HCT116 (cell line): ENCODE results near the gene MAL. TPM values are rescaled to one million over a fixed set of nuclear protein-coding genes. Genes with fewer than 3 reads are reported as not detected.

Experiments used
- ATAC-seq: fragments of 200-7000 bp; cut with Tn5 transposase; 2 replicates; pipeline ENCODE4 v1.9.1; 2020; ENCODE audit warnings: mild to moderate bottlenecking, moderate library complexity
- BruUV-seq: library from RNA; stranded (reverse); fragments of 400-500 nt; replicated peaks from 2 replicates; lab custom pipeline; 2021; lab: Mats Ljungman, UMichigan
- CTCF ChIA-PET: fragments of 300-600 bp; sonication (Branson Sonifier 250); formaldehyde crosslinking; loops from one replicate; lab custom pipeline; 2021; ENCODE audit warnings: antibody characterized with exemption; lab: Charles Lee
- POLR2A ChIA-PET: fragments of 300-600, 350-600 bp; sonication (Branson Sonifier 250); formaldehyde crosslinking; loops from one replicate; lab custom pipeline; 2021; ENCODE audit warnings: antibody characterized with exemption; lab: Charles Lee
- RAD21 ChIA-PET, 2 experiments: fragments of 300-600 bp; sonication (Branson Sonifier 250); formaldehyde crosslinking; loops; one replicate each; lab custom pipeline; 2023; ENCODE audit warnings: low total read pairs in 2 of 2; ENCODE audit not compliant: uncharacterized antibody in 2 of 2, unreplicated experiment in 2 of 2, low non-redundant PET in 1 of 2; lab: Charles Lee
- DNase-seq: peaks from one replicate; pipeline ENCODE4 v3.0.0-alpha.2; 2010; ENCODE audit warnings: low read depth, low spot score
- H2AFZ ChIP-seq: fragments of 200-600 bp; shearing (Covaris generic), sonication (generic); 2 replicates; pipeline ENCODE4 v1.6.1; 2017; ENCODE audit warnings: low read depth, mixed run types, mixed read lengths, antibody characterized with exemption, low read length; ENCODE audit not compliant: poor library complexity, severe bottlenecking
- H3K27ac ChIP-seq: 2 replicates; pipeline ENCODE4 v1.5.1; 2012; ENCODE audit warnings: low read depth, low read length
- H3K27me3 ChIP-seq: fragments of 200-600 bp; sonication (generic); 2 replicates; pipeline ENCODE4 v1.6.1; 2016; ENCODE audit warnings: mixed run types, low read length, mixed read lengths; ENCODE audit not compliant: insufficient read depth
- H3K36me3 ChIP-seq, 2 experiments: fragments of 200-500 bp in 1 of 2; fragments of 200-600 bp in 1 of 2; sonication (Bioruptor generic) in 1 of 2; sonication (generic) in 1 of 2; 2 replicates each; pipeline versions ENCODE4 v1.5.1 to v1.6.1; 2014 to 2016; ENCODE audit warnings: low read length in 2 of 2, inconsistent platforms in 1 of 2, mixed read lengths in 1 of 2, mixed run types in 1 of 2; ENCODE audit not compliant: insufficient read depth in 2 of 2, control insufficient read depth in 1 of 2
- H3K4me1 ChIP-seq, 2 experiments: fragments of 200-600 bp in 1 of 2; sonication (generic) in 1 of 2; 2 replicates each; pipeline versions ENCODE4 v1.5.1 to v1.6.1; 2012 to 2017; ENCODE audit warnings: low read length in 2 of 2, inconsistent platforms in 1 of 2, mild to moderate bottlenecking in 1 of 2, mixed read lengths in 1 of 2, mixed run types in 1 of 2, moderate library complexity in 1 of 2; ENCODE audit not compliant: insufficient read depth in 2 of 2, control insufficient read depth in 1 of 2
- H3K4me2 ChIP-seq: fragments of 200-600 bp; sonication (generic); 2 replicates; pipeline ENCODE4 v1.6.1; 2017; ENCODE audit warnings: mixed run types, low read length, mixed read lengths
- H3K4me3 ChIP-seq, 2 experiments: fragments of 200-600 bp in 1 of 2; sonication (generic) in 1 of 2; replicated peaks in 1 of 2; 2 replicates each; pipeline ENCODE4 v1.5.1; 2011 to 2016; ENCODE audit warnings: low read length in 2 of 2, control low read depth in 1 of 2, low read depth in 1 of 2, mild to moderate bottlenecking in 1 of 2, mixed read lengths in 1 of 2, mixed run types in 1 of 2
- H3K79me2 ChIP-seq: fragments of 200-600 bp; sonication (generic); 2 replicates; pipeline ENCODE4 v1.6.1; 2017; ENCODE audit warnings: mild to moderate bottlenecking, mixed run types, low read length, moderate library complexity, mixed read lengths; ENCODE audit not compliant: insufficient read depth
- H3K9ac ChIP-seq: fragments of 200-600 bp; sonication (generic); 2 replicates; pipeline ENCODE4 v1.6.1; 2016; ENCODE audit warnings: low read length, mixed read lengths
- H3K9me2 ChIP-seq: fragments of 200-600 bp; sonication (generic), shearing (Covaris generic); 2 replicates; pipeline ENCODE4 v1.6.1; 2017; ENCODE audit warnings: mixed run types, mild to moderate bottlenecking, moderate library complexity; ENCODE audit not compliant: insufficient read depth
- H3K9me3 ChIP-seq, 2 experiments: fragments of 200-500 bp in 1 of 2; fragments of 200-600 bp in 1 of 2; sonication (Bioruptor generic) in 1 of 2; sonication (generic) in 1 of 2; 2 replicates each; pipeline ENCODE4 v1.6.1; 2014 to 2017; ENCODE audit warnings: low read length in 2 of 2, mixed read lengths in 2 of 2, inconsistent platforms in 1 of 2, low read depth in 1 of 2, mild to moderate bottlenecking in 1 of 2, mixed run types in 1 of 2, moderate library complexity in 1 of 2; ENCODE audit not compliant: control insufficient read depth in 1 of 2, insufficient read depth in 1 of 2
- H4K20me1 ChIP-seq: fragments of 200-600 bp; sonication (generic), shearing (Covaris generic); 2 replicates; pipeline ENCODE4 v1.6.1; 2017; ENCODE audit warnings: mixed run types, mild to moderate bottlenecking, moderate library complexity; ENCODE audit not compliant: insufficient read depth
- EGR1 ChIP-seq: IDR thresholded peaks from 2 replicates; pipeline ENCODE4 v1.6.1; 2012; ENCODE audit warnings: low read depth
- ELF1 ChIP-seq: IDR thresholded peaks from 2 replicates; pipeline ENCODE4 v1.6.1; 2012; ENCODE audit warnings: low read depth, borderline replicate concordance
- POLR2A ChIP-seq: IDR thresholded peaks from 2 replicates; pipeline ENCODE4 v1.7.0; 2011; ENCODE audit warnings: borderline replicate concordance; ENCODE audit not compliant: insufficient read depth, insufficient read length; ENCODE audit errors: extremely low read depth
- POLR2AphosphoS5 ChIP-seq: IDR thresholded peaks from 2 replicates; pipeline ENCODE4 v1.6.1; 2011; ENCODE audit warnings: mild to moderate bottlenecking, low read depth, low read length, moderate library complexity
- SRF ChIP-seq: IDR thresholded peaks from 2 replicates; pipeline ENCODE4 v1.6.1; 2012; ENCODE audit warnings: low read depth
- YY1 ChIP-seq: IDR thresholded peaks from 2 replicates; pipeline ENCODE4 v1.6.1; 2011; ENCODE audit warnings: low read length, low read depth, moderate library complexity, mild to moderate bottlenecking; ENCODE audit not compliant: insufficient replicate concordance; ENCODE audit errors: extremely low read depth
- ZNF274 ChIP-seq: fragments of 200-500 bp; sonication (Bioruptor generic); IDR thresholded peaks from 2 replicates; pipeline ENCODE4 v1.6.1; 2014; ENCODE audit warnings: mild to moderate bottlenecking, low read depth, low read length, inconsistent platforms
- intact Hi-C: fragments of 100-400 bp; cut with micrococcal nuclease; formaldehyde crosslinking; loops from 2 replicates; pipeline ENCODE4 v1.10.0; 2022
- total RNA-seq: library from RNA; stranded (reverse); gene quantifications from one replicate; pipeline ENCODE4 v1.2.1, GENCODE V29; 2021; ENCODE audit not compliant: unreplicated experiment
- TF ChIP-seq, protein P1 (sequence below), 3 experiments: fragments of 200-600 bp in 1 of 3; sonication (generic) in 1 of 3; IDR thresholded peaks in 2 of 3; conservative IDR thresholded peaks in 1 of 3; 2 replicates each; pipeline ENCODE4 v1.5.1; 2012 to 2017; ENCODE audit warnings: low read depth in 2 of 3, low read length in 2 of 3, antibody characterized with exemption in 1 of 3, borderline replicate concordance in 1 of 3, control low read depth in 1 of 3, mild to moderate bottlenecking in 1 of 3, mixed read lengths in 1 of 3, mixed run types in 1 of 3, moderate library complexity in 1 of 3; ENCODE audit not compliant: insufficient read depth in 1 of 3

MAL gene
- total RNA-seq, 1 experiment from 2014 or later, result not detected

DNA sequence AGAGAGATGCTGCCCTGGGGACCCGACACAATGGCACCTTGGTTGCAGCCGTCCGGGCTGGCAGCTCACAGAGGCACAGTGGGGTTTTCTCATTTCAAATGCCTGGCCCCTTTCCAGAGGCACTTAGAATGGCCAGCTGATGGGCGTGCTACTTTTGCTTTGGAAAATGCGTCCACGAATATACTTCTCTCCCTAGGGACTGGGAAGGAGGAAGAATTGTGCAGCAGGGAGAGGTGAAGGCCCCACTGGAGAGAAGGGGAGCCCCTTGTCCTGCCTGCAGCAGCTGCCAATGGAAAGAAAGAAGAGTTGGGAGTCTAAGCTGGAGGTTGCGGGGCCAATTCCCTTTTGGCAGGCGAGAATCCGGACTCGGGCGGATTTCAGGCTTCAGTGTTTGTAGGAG is 1.1 kb upstream of the MAL start:
- no peaks in the 10 kb centered on the region for H3K9me2 ChIP-seq
- no peak overlapping the region for H3K4me3 ChIP-seq
- intact Hi-C loops, result no loop called here
- H3K9ac ChIP-seq, result no peak overlapping the region
- no peaks in the 10 kb centered on the region for H3K27me3 ChIP-seq
- H3K36me3 ChIP-seq, result no peaks in the 10 kb centered on the region
- no peak for TF ChIP-seq POLR2A
- TF ChIP-seq POLR2AphosphoS5, result no peak
- no peak for TF ChIP-seq ZNF274
- no peak for TF ChIP-seq EGR1
- H3K27ac ChIP-seq, result no peak overlapping the region
- no peaks in the 10 kb centered on the region for H3K9me3 ChIP-seq
- ChIA-PET RAD21 (no interaction called here), POLR2A (no interaction called here), CTCF (interaction anchor here (1.1 to 2.9 kb wide), 4 partner anchors 29 to 91 kb away, joined by 3 to 30 read pairs (median 15); no protein-coding TSS in a partner anchor)
- H3K4me1 ChIP-seq, result peaks cover 0 to 8% of the 10 kb centered on the region in 2 experiments; a peak in 1 of 4 replicates
- no peak overlapping the region for H2AFZ ChIP-seq
- no peak for ATAC-seq
- no peak for DNase-seq
- no TSS peak for BruUV-seq
- H3K4me2 ChIP-seq, result no peak overlapping the region
- no peaks in the 10 kb centered on the region for H4K20me1 ChIP-seq
- H3K79me2 ChIP-seq, result no peaks in the 10 kb centered on the region

DNA sequence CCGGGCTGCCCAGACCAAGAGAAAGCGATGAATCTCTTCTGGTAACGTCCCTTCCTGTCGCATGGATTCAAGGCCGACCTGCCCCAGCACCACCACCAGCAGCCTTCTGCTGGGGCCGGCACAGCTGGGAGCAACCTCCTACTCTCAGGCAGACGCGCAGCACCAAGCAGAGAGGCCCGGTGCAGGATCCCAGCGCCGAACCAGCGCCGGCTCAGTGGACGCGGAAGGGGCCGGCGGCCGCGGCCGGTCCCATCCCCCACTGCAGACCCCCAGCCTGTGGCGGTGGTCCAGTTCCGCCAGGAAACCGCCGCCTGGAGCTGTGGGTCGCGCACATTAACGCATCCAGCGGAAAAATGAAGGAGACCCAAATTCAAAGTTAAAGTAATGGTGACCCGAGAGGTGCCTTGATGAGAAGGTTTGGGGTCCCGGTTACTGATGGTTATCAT is 525 bp upstream of the MAL start:
- no peaks in the 10 kb centered on the region for H3K27me3 ChIP-seq
- POLR2A ChIA-PET, result no interaction called here
- ATAC-seq, result no peak

More for the DNA sequence above, 525 bp upstream of the MAL start:
- no TSS peak for BruUV-seq
- Histone ChIP-seq H3K4me1 (peaks cover 2 to 14% of the 10 kb centered on the region in 2 experiments; a peak in 3 of 4 replicates), H2AFZ (no peak overlapping the region), H3K9ac (no peak overlapping the region), H3K27ac (no peak overlapping the region), H3K4me3 (no peak overlapping the region), H3K79me2 (no peaks in the 10 kb centered on the region), H3K4me2 (no peak overlapping the region), H3K9me3 (no peaks in the 10 kb centered on the region), H3K36me3 (no peaks in the 10 kb centered on the region), H3K9me2 (no peaks in the 10 kb centered on the region), H4K20me1 (no peaks in the 10 kb centered on the region)
- intact Hi-C loops, result no loop called here
- no peak for DNase-seq
- CTCF ChIA-PET, result interaction anchor here (1.1 to 1.3 kb wide), 2 partner anchors 68 to 90 kb away, joined by 3 read pairs; no protein-coding TSS in a partner anchor
- RAD21 ChIA-PET, result no interaction called here
- TF ChIP-seq, protein P1, sequence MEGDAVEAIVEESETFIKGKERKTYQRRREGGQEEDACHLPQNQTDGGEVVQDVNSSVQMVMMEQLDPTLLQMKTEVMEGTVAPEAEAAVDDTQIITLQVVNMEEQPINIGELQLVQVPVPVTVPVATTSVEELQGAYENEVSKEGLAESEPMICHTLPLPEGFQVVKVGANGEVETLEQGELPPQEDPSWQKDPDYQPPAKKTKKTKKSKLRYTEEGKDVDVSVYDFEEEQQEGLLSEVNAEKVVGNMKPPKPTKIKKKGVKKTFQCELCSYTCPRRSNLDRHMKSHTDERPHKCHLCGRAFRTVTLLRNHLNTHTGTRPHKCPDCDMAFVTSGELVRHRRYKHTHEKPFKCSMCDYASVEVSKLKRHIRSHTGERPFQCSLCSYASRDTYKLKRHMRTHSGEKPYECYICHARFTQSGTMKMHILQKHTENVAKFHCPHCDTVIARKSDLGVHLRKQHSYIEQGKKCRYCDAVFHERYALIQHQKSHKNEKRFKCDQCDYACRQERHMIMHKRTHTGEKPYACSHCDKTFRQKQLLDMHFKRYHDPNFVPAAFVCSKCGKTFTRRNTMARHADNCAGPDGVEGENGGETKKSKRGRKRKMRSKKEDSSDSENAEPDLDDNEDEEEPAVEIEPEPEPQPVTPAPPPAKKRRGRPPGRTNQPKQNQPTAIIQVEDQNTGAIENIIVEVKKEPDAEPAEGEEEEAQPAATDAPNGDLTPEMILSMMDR (IDR thresholded peaks at IDR 0.05 in 2 of 3, conservative IDR thresholded peaks at IDR 0.05 in 1 of 3; ENCODE audit: borderline replicate concordance in 1 of 3, insufficient read depth in 1 of 3, low read depth in 2 of 3, low read length in 2 of 3), result no peak
- TF ChIP-seq ELF1 (no peak), YY1 (no peak), SRF (no peak)
